GM18507 (cell line): ENCODE measurements around the gene NAV1.
"Not testable (repeated sequence)": the region's sequence is repeated elsewhere in the genome, so short reads cannot be mapped to it uniquely, and the experiment has no call there.

Source experiments
- DNase-seq: peaks from one replicate; pipeline ENCODE4 v3.0.0; 2011; ENCODE audit warnings: low read depth; ENCODE audit not compliant: insufficient read length; ENCODE audit errors: extremely low spot score
- FAIRE-seq: peaks from 2 replicates; lab custom pipeline; 2011; peaks lifted over from hg19 to GRCh38; lab: Jason Lieb, UNC

NAV1 gene

DNA sequence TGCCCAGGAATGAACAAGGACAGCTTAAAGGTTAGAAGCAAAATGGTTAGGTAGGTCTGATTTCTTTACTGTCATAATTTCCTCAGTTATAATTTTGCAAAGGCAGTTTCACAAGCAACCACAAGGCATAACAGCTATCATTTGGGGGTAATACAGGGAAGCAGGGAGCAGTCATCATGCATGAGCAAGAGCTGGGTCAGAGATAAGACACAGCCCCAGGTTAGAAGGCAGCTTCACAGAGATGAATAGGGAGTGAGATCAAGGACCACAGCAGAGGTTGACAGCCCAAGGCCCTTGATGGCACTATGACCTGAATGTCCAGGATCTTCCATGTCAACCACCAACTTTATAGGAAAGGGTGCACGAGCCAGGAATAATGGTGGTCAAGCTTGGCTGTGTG, 23.0 kb upstream of the NAV1 start:
- FAIRE-seq (no peak), DNase-seq (no peak)

DNA sequence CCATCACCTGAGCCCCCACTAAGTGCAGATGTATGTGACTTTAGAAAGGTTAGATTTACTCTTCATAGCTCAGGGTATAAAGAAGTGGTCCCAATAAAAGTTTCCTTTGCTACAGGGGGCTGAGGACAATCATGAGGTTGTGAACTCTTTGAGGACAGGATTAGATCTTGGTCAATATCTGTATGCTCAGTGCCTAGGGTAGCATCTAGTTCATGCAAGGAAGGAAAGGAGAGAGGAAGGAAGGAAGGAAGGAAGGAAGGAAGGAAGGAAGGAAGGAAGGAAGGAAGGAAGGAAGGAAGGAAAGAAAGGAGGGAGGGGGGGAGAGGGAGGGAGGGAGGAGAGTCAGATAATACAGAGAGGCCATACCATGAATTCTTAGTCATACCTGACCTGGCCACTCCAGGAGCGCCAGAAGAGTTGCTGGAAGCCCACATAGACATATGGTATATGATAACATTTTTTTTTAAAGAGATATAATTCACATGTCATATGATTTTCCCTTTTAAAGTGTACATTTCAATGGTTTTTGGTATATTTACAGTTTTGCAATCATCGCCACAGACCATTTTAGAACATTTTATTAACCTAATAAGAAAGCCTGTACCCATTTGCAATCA, 22.3 kb upstream of the NAV1 start:
- FAIRE-seq = no peak
- no peak for DNase-seq

DNA sequence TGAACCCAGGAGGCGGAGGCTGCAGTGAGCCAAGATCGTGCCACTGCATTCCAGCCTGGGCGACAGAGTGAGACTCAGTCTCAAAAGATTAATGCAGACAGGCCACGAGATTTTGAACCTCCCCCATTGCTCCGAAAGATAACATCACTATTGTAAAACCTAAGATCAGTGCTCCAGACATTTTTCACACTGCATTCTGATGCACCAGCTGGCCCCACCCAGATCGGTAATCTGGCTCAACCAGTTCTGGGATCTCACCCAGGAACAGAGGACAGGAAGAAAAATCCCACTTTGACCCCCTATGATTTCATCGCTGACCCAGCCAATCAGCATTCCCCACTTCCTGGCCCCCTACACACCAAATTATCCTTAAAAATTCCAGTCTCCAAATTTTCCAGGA, 21.3 kb upstream of the NAV1 start:
- no peak for FAIRE-seq
- no peak for DNase-seq

DNA sequence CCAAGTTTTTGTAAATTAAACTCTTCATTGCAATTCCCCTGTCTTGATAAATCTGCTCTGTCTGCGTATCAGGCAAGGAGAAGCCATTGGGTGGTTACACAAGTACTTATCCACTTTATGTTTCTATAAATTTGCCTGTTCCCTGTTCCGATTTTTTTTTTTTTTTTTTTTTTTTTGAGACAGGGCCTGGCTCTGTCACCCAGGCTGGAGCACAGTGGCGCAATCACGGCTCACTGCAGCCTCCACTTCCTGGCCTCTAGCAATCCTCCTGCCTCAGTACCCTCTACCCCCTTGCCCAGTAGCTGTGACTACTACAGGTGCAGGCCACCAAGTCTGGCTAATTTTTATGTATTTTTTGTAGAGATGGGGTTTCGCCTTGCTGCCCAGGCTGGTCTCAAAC, 20.9 kb upstream of the NAV1 start:
- DNase-seq (no peak), FAIRE-seq (no peak)

DNA sequence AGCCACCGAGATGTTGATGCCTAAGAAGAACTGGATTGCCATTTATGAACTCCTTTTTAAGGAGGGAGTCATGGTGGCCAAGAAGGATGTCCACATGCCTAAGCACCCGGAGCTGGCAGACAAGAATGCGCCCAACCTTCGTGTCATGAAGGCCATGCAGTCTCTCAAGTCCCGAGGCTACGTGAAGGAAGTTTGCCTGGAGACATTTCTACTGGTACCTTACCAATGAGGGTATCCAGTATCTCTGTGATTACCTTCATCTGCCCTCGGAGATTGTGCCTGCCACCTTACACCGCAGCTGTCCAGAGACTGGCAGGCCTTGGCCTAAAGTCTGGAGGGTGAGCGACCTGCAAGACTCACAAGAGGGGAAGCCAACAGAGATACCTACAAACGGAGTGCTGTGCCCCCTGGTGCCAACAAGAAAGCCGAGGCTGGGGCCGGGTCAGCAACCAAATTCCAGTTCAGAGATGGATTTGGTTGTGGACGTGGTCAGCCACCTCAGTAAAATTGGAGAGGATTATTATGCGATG, 18.8 kb upstream of the NAV1 start:
- not testable (repeated sequence) for FAIRE-seq, DNase-seq

DNA sequence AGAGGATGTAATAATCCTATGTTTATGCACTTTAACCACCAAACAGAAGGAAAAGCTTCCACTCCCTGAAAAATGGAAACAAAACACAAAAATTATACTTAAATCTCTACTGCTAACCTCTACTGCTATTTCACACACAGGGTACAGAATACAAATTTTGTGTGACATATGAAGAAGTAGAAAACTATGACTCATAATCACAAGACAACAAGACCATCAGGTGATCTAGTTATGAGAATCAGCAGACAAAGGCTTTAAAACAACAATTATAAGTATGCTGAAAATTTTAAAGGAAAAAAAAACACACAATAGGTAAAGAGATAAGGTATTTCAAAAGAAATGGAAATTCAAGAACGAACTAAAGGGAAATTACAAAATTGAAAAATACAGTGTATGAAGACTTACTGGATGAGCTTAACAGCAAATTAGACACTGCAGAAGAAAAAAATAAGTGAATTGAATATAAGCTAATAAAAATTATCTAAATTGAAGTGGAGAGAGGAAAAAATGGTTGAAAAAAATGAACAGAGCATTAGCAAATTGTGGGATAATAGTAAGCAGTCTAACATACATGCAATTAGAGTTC, 13.6 kb upstream of the NAV1 start:
- DNase-seq = no peak

DNA sequence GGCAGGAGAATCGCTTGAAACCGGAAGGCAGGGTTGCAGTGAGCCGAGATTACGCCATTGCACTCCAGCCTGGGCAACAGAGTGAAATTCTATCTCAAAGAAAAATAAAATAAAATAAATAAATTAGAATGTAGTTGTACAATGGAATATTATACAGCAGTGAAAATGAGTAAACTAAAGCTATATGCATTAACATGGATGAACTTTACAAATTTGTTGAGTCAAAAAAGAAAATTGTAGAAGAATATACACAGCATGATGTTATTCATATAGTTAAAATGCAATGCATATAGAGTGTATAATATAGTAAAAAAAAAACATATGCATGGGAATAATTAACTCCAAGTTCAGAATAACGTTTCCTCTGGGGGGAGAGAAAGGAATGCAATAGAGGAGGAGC, 11.0 kb upstream of the NAV1 start:
- FAIRE-seq = no peak

More for the DNA sequence above, 13.6 kb upstream of the NAV1 start:
- no peak for FAIRE-seq

DNA sequence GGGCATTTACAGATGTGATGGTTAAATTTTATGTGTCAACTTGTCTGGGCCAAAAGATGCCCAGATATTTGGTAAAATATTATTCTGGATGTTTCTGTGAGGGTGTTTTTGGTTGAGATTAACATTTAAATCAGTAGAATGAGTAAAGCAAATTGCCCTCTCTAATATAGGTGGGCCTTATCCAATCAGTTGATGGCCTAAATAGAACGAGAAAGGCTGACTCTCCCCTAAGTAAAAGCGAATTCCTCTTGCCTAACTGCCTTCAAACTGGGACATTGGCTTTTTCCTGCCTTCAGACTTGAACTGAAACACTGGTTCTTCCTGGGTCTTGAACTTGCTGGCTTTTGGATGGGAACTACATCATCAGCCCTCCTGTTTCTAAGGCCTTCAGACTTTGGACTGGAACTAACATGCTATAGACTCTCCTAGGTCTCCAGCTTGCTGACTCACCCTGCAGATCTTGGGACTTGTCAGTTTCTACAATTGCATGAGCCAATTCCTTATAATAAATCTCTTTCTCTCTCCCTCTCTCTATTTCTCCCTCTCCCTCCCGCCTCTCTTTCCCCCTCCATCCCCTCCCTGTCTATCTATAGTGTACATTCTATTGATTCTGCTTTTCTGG, 10.2 kb upstream of the NAV1 start:
- no peak for DNase-seq
- no peak for FAIRE-seq

More for the DNA sequence above, 11.0 kb upstream of the NAV1 start:
- DNase-seq = no peak

DNA sequence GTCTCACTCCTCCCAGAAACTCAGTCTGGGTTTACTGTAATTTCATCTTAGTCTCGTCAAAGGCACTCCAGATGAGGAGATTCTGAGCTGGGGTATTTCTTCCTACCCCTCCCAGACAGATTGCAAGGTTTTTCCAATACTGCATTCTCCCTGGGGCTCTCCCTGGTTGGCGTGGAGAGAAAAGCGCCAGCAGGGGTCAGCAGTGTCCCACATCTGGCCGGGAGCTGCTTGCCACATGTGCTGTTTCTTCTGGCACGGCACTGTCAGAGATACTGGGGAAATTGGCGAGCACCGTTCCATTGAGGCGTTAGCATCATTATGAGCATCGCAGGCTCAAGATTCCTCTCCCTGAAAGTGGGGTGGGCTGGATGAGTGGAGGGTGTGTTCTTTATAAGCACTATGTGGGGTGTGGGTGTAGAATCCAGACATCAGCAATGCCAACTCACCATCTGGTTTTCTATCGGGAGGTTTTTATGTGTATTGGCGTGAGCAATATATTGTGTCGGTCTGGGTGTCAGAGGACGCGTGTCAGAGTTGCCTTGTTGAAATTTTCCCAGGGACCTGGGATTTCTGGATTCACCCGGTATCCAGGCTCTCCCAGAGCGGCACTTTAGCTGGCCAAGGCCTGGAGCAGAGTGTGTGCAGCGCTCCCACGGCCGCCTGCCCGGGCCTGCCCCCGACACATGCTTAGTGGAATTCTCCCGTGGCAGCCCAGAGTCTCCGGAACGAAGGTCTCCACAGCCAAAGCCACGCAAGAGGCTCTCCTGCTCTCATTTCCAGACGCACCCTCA, 8.0 kb upstream of the NAV1 start:
- FAIRE-seq (peak; percentile 48), DNase-seq (peak; percentile 48)

DNA sequence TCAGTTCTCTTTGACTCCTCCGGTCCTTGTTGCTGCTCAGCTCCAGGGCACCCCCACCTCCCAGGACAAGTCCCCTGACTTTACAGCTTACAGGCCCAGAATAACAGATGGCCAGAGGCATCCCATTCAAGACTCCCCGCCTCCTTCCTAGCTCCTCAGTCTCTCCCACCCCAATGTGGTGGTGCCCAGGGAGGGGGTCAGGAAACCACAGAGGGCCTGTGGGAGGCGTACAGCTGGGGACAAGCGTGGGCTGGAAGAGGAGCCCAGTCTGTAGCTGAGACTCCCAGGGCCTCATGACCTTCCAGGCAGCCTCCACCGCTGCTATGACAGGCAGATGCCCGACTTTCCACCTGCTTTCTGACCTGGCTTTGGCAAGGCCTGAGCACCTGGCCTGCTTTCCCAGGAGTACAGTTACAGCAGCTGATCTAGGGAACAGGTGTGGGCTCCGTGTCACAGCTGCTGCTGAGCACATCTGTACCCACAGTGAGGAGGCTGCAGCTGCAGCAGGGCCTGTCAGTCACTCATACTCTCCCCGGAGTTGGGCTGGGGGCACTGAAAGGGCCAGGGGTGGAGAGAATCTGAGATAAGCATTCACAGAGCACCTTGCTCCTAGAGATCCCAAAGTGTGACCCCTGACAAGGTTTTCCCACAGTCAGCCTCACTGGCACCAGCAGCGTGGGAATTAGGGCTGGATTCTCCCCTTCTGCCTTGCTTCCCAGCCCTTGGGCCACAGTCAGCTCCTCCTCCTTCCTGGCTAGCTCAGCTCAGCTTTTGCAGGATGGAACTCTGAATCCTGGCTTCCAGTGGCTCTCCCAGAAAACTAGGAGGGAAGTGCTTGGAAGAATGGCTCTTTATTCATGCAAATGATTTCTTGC, 7.1 kb upstream of the NAV1 start:
- no peak for FAIRE-seq

DNA sequence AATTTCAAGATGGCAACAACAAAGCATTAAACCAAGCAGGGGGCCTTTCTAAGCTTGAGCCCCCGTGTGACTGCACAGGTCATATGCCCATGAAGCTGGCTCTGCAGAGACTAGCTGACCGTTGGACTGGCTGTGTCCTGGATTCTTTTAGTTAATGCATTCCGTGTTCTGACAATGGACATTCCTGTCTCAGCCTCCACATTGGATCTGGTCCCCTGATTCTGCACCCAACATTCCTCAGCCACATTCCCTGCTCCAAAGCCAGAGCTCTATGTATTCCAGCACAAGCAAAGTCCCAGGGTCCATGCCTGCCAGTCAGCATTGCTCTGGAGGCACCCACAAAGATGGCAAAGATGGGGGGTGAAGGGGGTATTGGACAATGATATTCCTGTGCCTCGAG, 5.1 kb upstream of the NAV1 start:
- no peak for FAIRE-seq
- DNase-seq = no peak

More for the DNA sequence above, 7.1 kb upstream of the NAV1 start:
- no peak for DNase-seq

DNA sequence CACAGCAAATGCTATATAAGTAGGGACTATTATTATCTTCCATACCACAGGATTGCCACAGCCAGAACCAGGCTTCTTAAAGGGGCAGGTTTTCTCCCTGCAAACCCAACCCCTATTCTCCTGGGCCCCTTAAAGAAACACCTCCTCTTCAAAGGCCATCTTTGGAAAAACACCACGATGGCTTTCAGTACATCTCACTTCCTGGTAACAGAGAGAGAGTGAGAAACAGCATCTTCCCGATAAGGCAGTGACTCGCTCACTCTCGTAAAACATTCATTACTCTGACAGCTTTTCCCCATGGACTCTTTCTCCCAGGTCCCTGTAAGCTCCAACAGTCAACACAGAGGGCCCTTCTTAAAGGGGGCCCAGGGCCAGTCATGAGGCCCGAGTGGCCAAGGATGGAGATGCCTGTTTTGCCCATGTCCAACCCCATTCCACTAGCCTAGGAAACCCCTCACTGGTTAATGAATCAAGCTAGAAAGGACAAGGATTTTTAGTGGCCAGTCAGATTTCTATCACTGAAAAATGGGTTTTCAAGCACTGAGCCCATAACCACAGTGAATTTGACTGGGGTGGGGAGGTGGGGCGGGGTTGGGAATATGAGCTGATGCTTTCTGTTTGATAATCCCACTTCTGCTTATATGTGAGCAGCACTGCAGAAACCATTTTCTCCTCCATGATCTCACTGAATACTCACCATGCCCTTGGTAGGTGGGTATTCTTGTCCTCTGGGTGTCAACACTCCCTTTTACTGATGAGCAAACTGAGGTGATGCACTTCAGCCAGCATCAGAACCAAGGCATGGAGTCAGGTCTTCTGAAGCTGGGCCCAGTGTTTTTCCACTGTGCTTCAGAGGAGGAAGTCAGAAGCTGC, 3.6 kb upstream of the NAV1 start:
- no peak for DNase-seq
- FAIRE-seq = no peak

DNA sequence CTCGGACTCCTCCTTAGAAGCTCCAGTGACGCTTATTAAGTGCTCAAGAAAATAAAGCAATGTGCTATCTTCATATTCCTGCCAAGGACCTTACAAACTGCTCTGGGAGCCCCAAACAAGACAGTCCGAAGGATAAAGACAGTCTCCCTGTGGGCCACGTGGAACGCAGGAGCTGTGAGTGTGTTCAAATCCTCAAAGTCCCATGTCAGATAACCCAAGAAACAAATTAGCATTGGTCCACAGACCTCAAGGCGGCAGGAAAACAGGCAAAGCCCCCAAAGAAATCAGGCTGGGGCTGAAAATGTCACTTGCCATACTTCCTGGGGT, 3.0 kb upstream of the NAV1 start:
- DNase-seq (no peak), FAIRE-seq (no peak)

DNA sequence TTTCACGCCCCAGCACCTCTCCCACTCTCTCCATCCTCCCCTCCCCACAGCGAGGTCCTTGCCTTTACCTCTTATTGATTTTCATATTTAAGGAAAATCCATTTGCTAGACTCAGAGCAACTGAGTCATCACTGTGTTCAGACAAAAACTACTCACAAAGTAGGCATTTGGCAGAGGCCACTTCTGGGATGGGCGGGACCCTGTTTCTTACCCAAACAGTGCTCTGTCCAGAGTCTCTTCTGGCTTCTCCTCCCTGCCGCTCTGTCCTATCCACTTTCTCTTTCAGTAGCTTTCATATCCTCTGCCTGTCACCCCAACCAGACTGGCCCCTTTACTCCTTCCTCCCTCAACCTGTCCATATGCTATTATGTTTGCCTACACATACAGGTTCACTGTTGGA, 2.4 kb upstream of the NAV1 start:
- DNase-seq (no peak), FAIRE-seq (no peak)

DNA sequence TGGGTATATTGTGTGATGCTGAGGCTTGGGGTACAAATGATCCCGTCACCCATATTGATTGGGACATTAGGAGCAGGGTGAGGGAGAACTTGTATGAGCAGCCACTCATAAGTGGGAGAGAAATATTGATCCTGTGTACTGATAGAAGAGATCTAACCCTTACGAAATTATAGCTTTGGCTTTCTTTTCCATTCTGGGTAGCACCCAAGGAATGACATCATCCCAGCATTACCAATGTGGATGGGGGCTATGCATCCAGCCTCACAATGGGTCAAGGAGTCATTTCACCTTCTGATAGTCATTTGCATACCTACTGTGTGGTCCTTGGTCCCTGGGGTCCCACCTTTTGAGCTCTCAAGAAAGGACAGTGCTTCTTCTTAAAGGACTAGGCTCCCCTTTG, 1.9 kb upstream of the NAV1 start:
- no peak for FAIRE-seq
- no peak for DNase-seq

DNA sequence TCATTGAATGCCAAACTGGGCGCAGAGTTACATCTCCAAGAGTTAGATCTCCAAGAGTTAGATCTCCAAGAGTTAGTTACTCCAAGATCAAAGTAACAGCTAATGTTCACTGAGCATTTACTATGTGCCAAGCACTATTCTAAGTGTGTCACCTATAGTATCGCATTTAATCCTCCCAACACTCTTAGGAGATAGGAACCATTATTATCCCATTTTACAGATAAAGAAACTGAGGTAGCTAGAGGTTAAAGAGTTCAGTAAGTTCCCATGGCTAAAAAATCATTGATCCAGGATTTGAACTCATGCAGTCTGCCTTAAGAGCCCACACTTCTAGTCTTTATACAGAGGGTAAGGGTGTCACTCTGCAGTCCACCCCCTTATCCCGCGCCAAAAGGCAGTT, 1.5 kb upstream of the NAV1 start:
- DNase-seq (no peak), FAIRE-seq (no peak)

DNA sequence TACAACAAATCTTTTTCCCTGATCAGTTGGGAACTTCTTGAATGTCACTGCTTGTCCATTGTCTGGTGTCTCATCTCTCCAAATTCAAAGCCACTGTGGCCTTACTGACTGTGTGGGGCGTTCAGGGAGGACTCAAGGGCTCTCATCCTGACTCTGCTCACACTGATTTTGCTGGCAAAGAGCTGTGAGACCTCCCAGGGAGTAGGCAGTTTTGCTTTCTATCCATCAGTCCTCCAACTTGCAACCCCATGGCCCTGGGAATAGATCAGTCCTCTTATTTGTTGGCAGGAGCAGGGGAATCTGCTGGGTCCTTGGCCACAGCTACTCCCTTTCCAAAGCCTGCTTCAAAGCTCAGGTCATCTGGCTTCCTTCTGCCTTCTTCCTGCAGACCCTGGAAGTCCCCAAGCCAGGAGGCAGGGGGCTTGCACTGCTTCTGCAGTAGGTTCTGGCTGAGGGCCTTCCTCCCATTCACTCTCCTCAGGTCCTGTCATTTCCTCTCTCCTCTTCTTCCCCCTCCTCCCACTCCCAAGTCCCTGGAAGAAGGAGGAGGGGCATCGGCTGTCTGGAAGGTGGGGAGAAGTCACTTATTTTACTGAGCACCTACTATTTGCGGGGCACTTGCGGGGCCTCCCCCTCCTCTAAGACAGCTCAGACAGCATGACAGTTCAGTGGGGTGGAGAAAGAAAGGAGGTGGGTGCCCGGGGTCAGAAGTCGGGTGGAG, 876 bp upstream of the NAV1 start:
- FAIRE-seq (no peak), DNase-seq (no peak)
